GM19397 (cell line): ENCODE data around the gene SHROOM3.

Experiments
- ATAC-seq: cut with Tn5 transposase; IDR thresholded peaks from one replicate; pipeline ENCODE4 v1.9.1; 2021; ENCODE audit warnings: mild to moderate bottlenecking, moderate library complexity; ENCODE audit not compliant: unreplicated experiment

The SHROOM3 gene

GRCh38 chr4:76535603-76536372 is 100.8 kb downstream of the SHROOM3 start:
- ATAC-seq, result no peak

GRCh38 chr4:76536373-76536689 is 101.3 kb downstream of the SHROOM3 start:
- no peak for ATAC-seq

- ATAC-seq, result no peak
Measured at GRCh38 chr4:76538296-76538695, 103.3 kb downstream of the SHROOM3 start.

GRCh38 chr4:76539979-76540378 is 105.0 kb downstream of the SHROOM3 start:
- no peak for ATAC-seq

- no peak for ATAC-seq
Measured at GRCh38 chr4:76540486-76540885, 105.5 kb downstream of the SHROOM3 start.

GRCh38 chr4:76543378-76543777 is 108.3 kb downstream of the SHROOM3 start:
- no peak for ATAC-seq

GRCh38 chr4:76544725-76545124 is 109.7 kb downstream of the SHROOM3 start:
- no peak for ATAC-seq

- ATAC-seq, result no peak
Measured at GRCh38 chr4:76545226-76545884, 110.3 kb downstream of the SHROOM3 start.

- ATAC-seq, result no peak
Measured at GRCh38 chr4:76546327-76546726, 111.3 kb downstream of the SHROOM3 start.

- no peak for ATAC-seq
Measured at GRCh38 chr4:76546759-76547742, 112.0 kb downstream of the SHROOM3 start.

- ATAC-seq, result no peak
Measured at GRCh38 chr4:76548704-76549103, 113.7 kb downstream of the SHROOM3 start.

- ATAC-seq, result no peak
Measured at GRCh38 chr4:76549765-76550164, 114.7 kb downstream of the SHROOM3 start.

GRCh38 chr4:76550966-76551780 is 116.1 kb downstream of the SHROOM3 start:
- no peak for ATAC-seq

GRCh38 chr4:76554630-76555029 is 119.6 kb downstream of the SHROOM3 start:
- ATAC-seq, result no peak

- ATAC-seq, result no peak
Measured at GRCh38 chr4:76556452-76556851, 121.4 kb downstream of the SHROOM3 start.

GRCh38 chr4:76558396-76559235 is 123.6 kb downstream of the SHROOM3 start:
- no peak for ATAC-seq

- ATAC-seq, result no peak
Measured at GRCh38 chr4:76559236-76560071, 124.4 kb downstream of the SHROOM3 start.

GRCh38 chr4:76562161-76562560 is 127.1 kb downstream of the SHROOM3 start:
- ATAC-seq, result no peak
